IMR-90 (cell line): ENCODE measurements around the gene MSL3. TPM values are rescaled to one million over a fixed set of nuclear protein-coding genes. Genes with fewer than 3 reads are reported as not detected.

Experiments used
- ATAC-seq: fragments of 200-7000 bp; cut with Tn5 transposase; 2 replicates; pipeline ENCODE4 v1.9.1; 2020; ENCODE audit warnings: low read depth, mild to moderate bottlenecking, moderate library complexity
- BruUV-seq: library from RNA; stranded (reverse); fragments of 400-500 nt; replicated peaks from 2 replicates; lab custom pipeline; 2021; lab: Mats Ljungman, UMichigan
- CTCF ChIA-PET: fragments of 300-600 bp; formaldehyde crosslinking; extraction: SDS; loops from one replicate; lab custom pipeline; 2021; ENCODE audit warnings: antibody characterized with exemption; lab: Yijun Ruan, JAX
- POLR2A ChIA-PET: fragments of 300-600 bp; sonication (Branson Sonifier 250); formaldehyde crosslinking; loops from one replicate; lab custom pipeline; 2022; ENCODE audit warnings: antibody characterized with exemption; ENCODE audit not compliant: unreplicated experiment; lab: Charles Lee
- DNase-seq: peaks from one replicate; pipeline ENCODE4 v3.0.0; 2013
- H2AFZ ChIP-seq: replicated peaks from 2 replicates; pipeline ENCODE3; 2013; ENCODE audit warnings: low read length, mild to moderate bottlenecking; ENCODE audit not compliant: poor library complexity
- H2AK5ac ChIP-seq: 2 replicates; pipeline ENCODE4 v1.6.1; 2013; ENCODE audit warnings: low read depth, low read length, inconsistent platforms
- H2AK9ac ChIP-seq: replicated peaks from 2 replicates; pipeline ENCODE3; 2013; ENCODE audit warnings: mild to moderate bottlenecking, low read depth, low read length, moderate library complexity; ENCODE audit not compliant: poor library complexity
- H2BK120ac ChIP-seq: 2 replicates; pipeline ENCODE4 v1.6.1; 2013; ENCODE audit warnings: low read depth, low read length, inconsistent platforms
- H2BK15ac ChIP-seq: 3 replicates; pipeline ENCODE4 v1.6.1; 2013; ENCODE audit warnings: low read depth, low read length, inconsistent platforms
- H2BK20ac ChIP-seq: 2 replicates; pipeline ENCODE4 v1.6.1; 2013; ENCODE audit warnings: low read depth, mild to moderate bottlenecking, inconsistent platforms, low read length, moderate library complexity
- H2BK5ac ChIP-seq: 2 replicates; pipeline ENCODE4 v1.6.1; 2013; ENCODE audit warnings: mild to moderate bottlenecking, low read depth, low read length, inconsistent platforms; ENCODE audit not compliant: poor library complexity, severe bottlenecking
- H3K14ac ChIP-seq: replicated peaks from 2 replicates; pipeline ENCODE4 v1.6.1; 2013; ENCODE audit warnings: low read depth, low read length, inconsistent platforms
- H3K18ac ChIP-seq: 2 replicates; pipeline ENCODE4 v1.6.1; 2013; ENCODE audit warnings: low read depth, low read length, control low read depth
- H3K23ac ChIP-seq: 2 replicates; pipeline ENCODE4 v1.6.1; 2013; ENCODE audit warnings: low read depth, low read length, inconsistent platforms
- H3K27ac ChIP-seq: 2 replicates; pipeline ENCODE4 v1.5.1; 2013; ENCODE audit warnings: mild to moderate bottlenecking, control low read depth, low read length; ENCODE audit not compliant: insufficient read depth
- H3K27me3 ChIP-seq: 2 replicates; pipeline ENCODE4 v1.6.1; 2013; ENCODE audit warnings: low read length; ENCODE audit not compliant: control insufficient read depth, insufficient read depth
- H3K36me3 ChIP-seq: 2 replicates; pipeline ENCODE4 v1.6.1; 2013; ENCODE audit warnings: low read length, mixed read lengths; ENCODE audit not compliant: control insufficient read depth, insufficient read depth
- H3K4ac ChIP-seq: 2 replicates; pipeline ENCODE4 v1.6.1; 2013; ENCODE audit warnings: low read depth, low read length, inconsistent platforms
- H3K4me1 ChIP-seq: 2 replicates; pipeline ENCODE4 v1.6.1; 2013; ENCODE audit warnings: low read length, mixed read lengths; ENCODE audit not compliant: control insufficient read depth, insufficient read depth
- H3K4me2 ChIP-seq: 2 replicates; pipeline ENCODE4 v1.6.1; 2013; ENCODE audit warnings: low read depth, mild to moderate bottlenecking, control low read depth, low read length, moderate library complexity
- H3K4me3 ChIP-seq: 2 replicates; pipeline ENCODE4 v1.5.1; 2013; ENCODE audit warnings: low read depth, mild to moderate bottlenecking, control low read depth, low read length, moderate library complexity; ENCODE audit not compliant: insufficient read depth
- H3K56ac ChIP-seq: 2 replicates; pipeline ENCODE4 v1.6.1; 2013; ENCODE audit warnings: low read length, inconsistent platforms; ENCODE audit not compliant: insufficient read depth; ENCODE audit errors: extremely low read depth
- H3K79me1 ChIP-seq, 2 experiments: 2 replicates each; pipeline ENCODE4 v1.6.1; 2013; ENCODE audit warnings: low read length in 2 of 2, inconsistent platforms in 1 of 2, low read depth in 1 of 2
- H3K9ac ChIP-seq: 2 replicates; pipeline ENCODE4 v1.6.1; 2013; ENCODE audit warnings: low read depth, low read length, control low read depth
- H3K9me1 ChIP-seq: 2 replicates; pipeline ENCODE4 v1.6.1; 2013; ENCODE audit warnings: low read length, inconsistent platforms; ENCODE audit not compliant: insufficient read depth
- H3K9me3 ChIP-seq: 2 replicates; pipeline ENCODE4 v1.6.1; 2013; ENCODE audit warnings: low read length; ENCODE audit not compliant: control insufficient read depth, insufficient read depth
- H4K20me1 ChIP-seq: 2 replicates; pipeline ENCODE4 v1.6.1; 2013; ENCODE audit warnings: low read length, inconsistent platforms; ENCODE audit not compliant: insufficient read depth
- H4K5ac ChIP-seq: 2 replicates; pipeline ENCODE4 v1.6.1; 2013; ENCODE audit warnings: mild to moderate bottlenecking, low read depth, low read length, control low read depth
- H4K8ac ChIP-seq, 2 experiments: 2 replicates each; pipeline ENCODE4 v1.6.1; 2013; ENCODE audit warnings: low read depth in 2 of 2, low read length in 2 of 2, control low read depth in 1 of 2, inconsistent platforms in 1 of 2
- H4K91ac ChIP-seq: 2 replicates; pipeline ENCODE4 v1.6.1; 2013; ENCODE audit warnings: low read depth, low read length, inconsistent platforms; ENCODE audit not compliant: insufficient read depth
- BHLHE40 ChIP-seq: fragments of 150-350 bp; IDR thresholded peaks from 2 replicates; pipeline ENCODE4 v1.6.1; 2016; ENCODE audit warnings: mild to moderate bottlenecking, low read depth, low read length
- CEBPB ChIP-seq: IDR thresholded peaks from 2 replicates; pipeline ENCODE4 v1.6.1; 2012; ENCODE audit warnings: low read depth, low read length, improper control_type of control experiment
- CHD1 ChIP-seq: IDR thresholded peaks from 2 replicates; pipeline ENCODE4 v1.6.1; 2012; ENCODE audit warnings: low read depth, low read length, improper control_type of control experiment
- CTCF ChIP-seq: conservative IDR thresholded peaks from 2 replicates; pipeline ENCODE4 v1.5.1; 2012; ENCODE audit warnings: mild to moderate bottlenecking, low read depth, low read length, improper control_type of control experiment
- FOS ChIP-seq: fragments of 150-350 bp; IDR thresholded peaks from 2 replicates; pipeline ENCODE4 v1.6.1; 2016; ENCODE audit warnings: low read depth, low read length
- MAFK ChIP-seq: IDR thresholded peaks from 2 replicates; pipeline ENCODE4 v1.6.1; 2012; ENCODE audit warnings: low read depth, low read length, improper control_type of control experiment
- MAZ ChIP-seq: IDR thresholded peaks from 2 replicates; pipeline ENCODE4 v1.6.1; 2012; ENCODE audit warnings: low read depth, mild to moderate bottlenecking, low read length, improper control_type of control experiment, moderate library complexity, borderline replicate concordance
- MXI1 ChIP-seq: IDR thresholded peaks from 2 replicates; pipeline ENCODE4 v1.6.1; 2012; ENCODE audit warnings: low read depth, mild to moderate bottlenecking, low read length, moderate library complexity, borderline replicate concordance
- NFE2L2 ChIP-seq: fragments of 150-350 bp; IDR thresholded peaks from 2 replicates; pipeline ENCODE4 v1.6.1; 2016; ENCODE audit warnings: low read depth, mild to moderate bottlenecking, low read length
- POLR2A ChIP-seq: IDR thresholded peaks from 2 replicates; pipeline ENCODE4 v1.6.1; 2012; ENCODE audit warnings: mild to moderate bottlenecking, low read depth, low read length
- RAD21 ChIP-seq: IDR thresholded peaks from 2 replicates; pipeline ENCODE4 v1.6.1; 2012; ENCODE audit warnings: low read length, improper control_type of control experiment
- RCOR1 ChIP-seq: IDR thresholded peaks from 2 replicates; pipeline ENCODE4 v1.6.1; 2012; ENCODE audit warnings: mild to moderate bottlenecking, low read length, improper control_type of control experiment; ENCODE audit not compliant: insufficient replicate concordance
- RFX5 ChIP-seq: IDR thresholded peaks from 2 replicates; pipeline ENCODE4 v1.8.0; 2012; ENCODE audit warnings: low read depth, mild to moderate bottlenecking, low read length, moderate library complexity
- SMC3 ChIP-seq: fragments of 150-350 bp; IDR thresholded peaks from 2 replicates; pipeline ENCODE4 v1.6.1; 2016; ENCODE audit warnings: low read depth, mild to moderate bottlenecking, antibody characterized with exemption, low read length, moderate library complexity
- USF2 ChIP-seq: fragments of 150-350 bp; IDR thresholded peaks from 2 replicates; pipeline ENCODE4 v1.6.1; 2017; ENCODE audit warnings: mild to moderate bottlenecking, antibody characterized with exemption, low read length, low read depth
- WGBS, 2 experiments: methylation state at CpG; one replicate each; pipeline versions ENCODE4 v1.1.5 to v1.1.7; 2013; ENCODE audit warnings: missing lambda C conversion rate in 2 of 2; ENCODE audit not compliant: insufficient read length in 1 of 2; ENCODE audit errors: extremely low coverage in 2 of 2; 5-methylcytosine and 5-hydroxymethylcytosine counted together
- dilution Hi-C: fragments of 300-500 bp; cut with HindIII; formaldehyde crosslinking; loops from one replicate; pipeline ENCODE4 v1.14.3; 2018; ENCODE audit warnings: low sequenced_read_pairs; ENCODE audit not compliant: unreplicated experiment
- in situ Hi-C: fragments of 300-500 bp; cut with MboI; formaldehyde crosslinking; loops from 3 replicates; pipeline ENCODE4 v1.14.3; 2019; ENCODE audit warnings: low sequenced_read_pairs, inconsistent platforms, mixed read lengths
- intact Hi-C: fragments of 100-400 bp; cut with micrococcal nuclease; formaldehyde crosslinking; loops from 2 replicates; pipeline ENCODE4 v1.10.0; 2022
- polyA plus RNA-seq, 3 experiments: library from polyadenylated mRNA; depleted of rRNA; stranded (reverse); fragments of >200 nt; gene quantifications; 2 replicates each; pipeline ENCODE4 v1.2.3, GENCODE V29; 2012; ENCODE audit warnings: low replicate concordance in 1 of 3
- total RNA-seq: library from RNA; depleted of rRNA; stranded (reverse); fragments of >200 nt; gene quantifications from 2 replicates; pipeline ENCODE4 v1.2.3, GENCODE V29; 2012
- TF ChIP-seq, protein P1 (sequence below): fragments of 150-350 bp; IDR thresholded peaks from 2 replicates; pipeline ENCODE4 v1.6.1; 2016; ENCODE audit warnings: low read depth, mild to moderate bottlenecking, low read length, moderate library complexity, borderline replicate concordance

MSL3 gene
- total and polyA plus RNA-seq, 2 of the 4 experiments (the other 2 are of a cell fraction) = 19.6 to 21.3 TPM

- in situ Hi-C loops (no loop called here), intact Hi-C loops (no loop called here), dilution Hi-C loops (no loop called here)
- ChIA-PET CTCF (no interaction called here), POLR2A (no interaction called here)
- Histone ChIP-seq H3K9ac (no peak overlapping the region), H3K14ac (no peak overlapping the region), H3K23ac (no peak overlapping the region), H4K20me1 (no peaks in the 10 kb centered on the region), H3K9me3 (no peaks in the 10 kb centered on the region), H2BK5ac (no peak overlapping the region), H3K36me3 (no peaks in the 10 kb centered on the region), H3K4me2 (no peak overlapping the region), H2BK15ac (no peak overlapping the region), H2BK20ac (no peak overlapping the region), H3K79me1 (no peaks in the 10 kb centered on the region), H2BK120ac (no peak overlapping the region), H3K18ac (no peak overlapping the region), H3K56ac (no peak overlapping the region), H3K4me3 (no peak overlapping the region), H4K91ac (no peak overlapping the region), H4K8ac (no peak overlapping the region), H3K4ac (no peak overlapping the region), H3K4me1 (no peaks in the 10 kb centered on the region), H3K9me1 (no peaks in the 10 kb centered on the region), H3K27me3 (peaks cover 1% of the 10 kb centered on the region), H2AK9ac (no peak overlapping the region), H4K5ac (no peak overlapping the region), H3K27ac (no peak overlapping the region), H2AFZ (no peak overlapping the region), H2AK5ac (no peak overlapping the region)
- ATAC-seq (no peak), DNase-seq (no peak)
- BruUV-seq = no TSS peak
- WGBS, 2 experiments = no CpG with 5 or more reads among the region's 1 CpG
- TF ChIP-seq CHD1 = no peak
- no peak for TF ChIP-seq CTCF
- TF ChIP-seq RAD21 = no peak
- TF ChIP-seq USF2 = no peak
- no peak for TF ChIP-seq RCOR1
- no peak for TF ChIP-seq MAFK
- no peak for TF ChIP-seq RFX5
- TF ChIP-seq, protein P1, sequence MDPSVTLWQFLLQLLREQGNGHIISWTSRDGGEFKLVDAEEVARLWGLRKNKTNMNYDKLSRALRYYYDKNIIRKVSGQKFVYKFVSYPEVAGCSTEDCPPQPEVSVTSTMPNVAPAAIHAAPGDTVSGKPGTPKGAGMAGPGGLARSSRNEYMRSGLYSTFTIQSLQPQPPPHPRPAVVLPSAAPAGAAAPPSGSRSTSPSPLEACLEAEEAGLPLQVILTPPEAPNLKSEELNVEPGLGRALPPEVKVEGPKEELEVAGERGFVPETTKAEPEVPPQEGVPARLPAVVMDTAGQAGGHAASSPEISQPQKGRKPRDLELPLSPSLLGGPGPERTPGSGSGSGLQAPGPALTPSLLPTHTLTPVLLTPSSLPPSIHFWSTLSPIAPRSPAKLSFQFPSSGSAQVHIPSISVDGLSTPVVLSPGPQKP = no peak
- TF ChIP-seq MAZ = no peak
- TF ChIP-seq BHLHE40 = no peak
- no peak for TF ChIP-seq FOS
- TF ChIP-seq NFE2L2 = no peak
- TF ChIP-seq MXI1 = no peak
- no peak for TF ChIP-seq CEBPB
- no peak for TF ChIP-seq SMC3
- TF ChIP-seq POLR2A = no peak
Measured at GRCh38 chrX:11733614-11734013, 24.4 kb upstream of the MSL3 start.
